HepG2 (cell line): Measurements from ENCODE around the gene SYNM. TPM values are rescaled to one million over a fixed set of nuclear protein-coding genes. Genes with fewer than 3 reads are reported as not detected.

Experiments used
- JARID2 ChIP-seq: sonication (generic); formaldehyde crosslinking; IDR thresholded peaks from 2 replicates; pipeline ENCODE4 v1.8.1; 2023; ENCODE audit warnings: missing genetic modification reagents, inconsistent platforms; ENCODE audit not compliant: insufficient replicate concordance
- MED1 ChIP-seq: sonication (generic); formaldehyde crosslinking; IDR thresholded peaks from 2 replicates; pipeline ENCODE4 v1.4.0; 2020; ENCODE audit warnings: missing genetic modification reagents
- ZBTB38 ChIP-seq: sonication (generic); formaldehyde crosslinking; IDR thresholded peaks from 2 replicates; pipeline ENCODE4 v1.5.1; 2020; ENCODE audit warnings: mild to moderate bottlenecking, missing genetic modification reagents
- polyA plus RNA-seq, 8 experiments: library from polyadenylated mRNA; depleted of rRNA in 3 of 8; stranded (reverse) in 7 of 8; unstranded in 1 of 8; fragments of >200 nt; fragmentation: Illumina TruSeq in 4 of 8; extraction: Trizol in 4 of 8; gene quantifications; 2 replicates each; pipeline versions ENCODE4 v1.2.1 to v1.2.3, GENCODE V29; 2011 to 2016; ENCODE audit warnings: low read depth in 4 of 8, missing spikeins in 1 of 8, mixed read lengths in 1 of 8; ENCODE audit not compliant: insufficient read depth in 1 of 8
- total RNA-seq, 5 experiments: library from RNA; depleted of rRNA; stranded (reverse); fragments of >200 nt; fragmentation: Illumina TruSeq; extraction: Trizol; gene quantifications; 2 replicates each; pipeline ENCODE4 v1.2.3, GENCODE V29; 2016; ENCODE audit warnings: low read depth in 1 of 5
- TF ChIP-seq, protein P1 (sequence below): sonication (generic); formaldehyde crosslinking; IDR thresholded peaks from 2 replicates; pipeline ENCODE4 v1.4.0; 2020; ENCODE audit warnings: missing genetic modification reagents
- TF ChIP-seq, protein P2 (sequence below): sonication (generic); formaldehyde crosslinking; conservative IDR thresholded peaks from 2 replicates; pipeline ENCODE4 v1.4.0; 2020; ENCODE audit warnings: missing genetic modification reagents
- TF ChIP-seq, protein P3 (sequence below): sonication (generic); formaldehyde crosslinking; IDR thresholded peaks from 2 replicates; pipeline ENCODE4 v1.5.1; 2020; ENCODE audit warnings: mild to moderate bottlenecking, moderate library complexity, missing genetic modification reagents

The SYNM gene
- total and polyA plus RNA-seq, 2 of the 13 experiments (the other 11 are each of a cell fraction or from before 2014, with no cell fraction given) = 1.1 to 3.7 TPM

DNA sequence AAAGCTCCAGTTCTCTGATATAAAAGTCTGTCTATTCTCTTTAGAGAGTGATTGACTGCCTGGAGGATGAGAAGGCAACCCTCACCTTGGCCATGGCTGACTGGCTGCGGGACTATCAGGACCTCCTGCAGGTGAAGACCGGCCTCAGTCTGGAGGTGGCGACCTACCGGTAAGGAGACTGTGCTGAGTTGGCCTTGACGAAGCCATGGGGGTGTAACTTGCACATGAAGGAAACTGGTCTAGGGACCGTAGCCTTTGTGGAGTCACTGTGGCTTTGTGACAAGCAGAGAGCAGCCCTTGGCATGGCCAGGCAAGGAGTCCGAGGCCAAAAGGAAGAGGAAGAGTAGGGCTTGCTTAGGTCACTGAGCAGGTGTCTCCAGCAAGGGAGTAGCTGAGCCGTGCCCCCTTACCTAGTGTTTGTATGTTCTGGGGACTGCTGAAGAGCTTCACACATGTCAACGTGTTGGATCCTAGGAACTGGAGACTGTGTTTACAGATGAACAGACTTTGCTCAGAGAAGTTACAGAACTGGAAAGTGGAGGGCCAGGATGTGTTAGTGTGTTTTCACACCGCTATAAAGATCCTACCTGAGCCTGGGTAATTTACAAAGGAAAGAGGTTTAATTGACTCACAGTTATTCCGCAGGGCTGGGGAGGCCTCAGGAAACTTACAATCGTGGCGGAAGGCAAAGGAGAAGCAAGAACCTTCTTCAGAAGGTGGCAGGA lies 8.8 kb downstream of the SYNM start (continued):
- TF ChIP-seq, protein P1, sequence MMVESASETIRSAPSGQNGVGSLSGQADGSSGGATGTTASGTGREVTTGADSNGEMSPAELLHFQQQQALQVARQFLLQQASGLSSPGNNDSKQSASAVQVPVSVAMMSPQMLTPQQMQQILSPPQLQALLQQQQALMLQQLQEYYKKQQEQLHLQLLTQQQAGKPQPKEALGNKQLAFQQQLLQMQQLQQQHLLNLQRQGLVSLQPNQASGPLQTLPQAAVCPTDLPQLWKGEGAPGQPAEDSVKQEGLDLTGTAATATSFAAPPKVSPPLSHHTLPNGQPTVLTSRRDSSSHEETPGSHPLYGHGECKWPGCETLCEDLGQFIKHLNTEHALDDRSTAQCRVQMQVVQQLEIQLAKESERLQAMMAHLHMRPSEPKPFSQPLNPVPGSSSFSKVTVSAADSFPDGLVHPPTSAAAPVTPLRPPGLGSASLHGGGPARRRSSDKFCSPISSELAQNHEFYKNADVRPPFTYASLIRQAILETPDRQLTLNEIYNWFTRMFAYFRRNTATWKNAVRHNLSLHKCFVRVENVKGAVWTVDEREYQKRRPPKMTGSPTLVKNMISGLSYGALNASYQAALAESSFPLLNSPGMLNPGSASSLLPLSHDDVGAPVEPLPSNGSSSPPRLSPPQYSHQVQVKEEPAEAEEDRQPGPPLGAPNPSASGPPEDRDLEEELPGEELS (CRISPR knock-in tag) = no peak
- 0 out of 2 replicates have a peak, but pooled peaks have one; percentile 24 for TF ChIP-seq ZBTB38 (CRISPR knock-in tag)
- TF ChIP-seq, protein P2, sequence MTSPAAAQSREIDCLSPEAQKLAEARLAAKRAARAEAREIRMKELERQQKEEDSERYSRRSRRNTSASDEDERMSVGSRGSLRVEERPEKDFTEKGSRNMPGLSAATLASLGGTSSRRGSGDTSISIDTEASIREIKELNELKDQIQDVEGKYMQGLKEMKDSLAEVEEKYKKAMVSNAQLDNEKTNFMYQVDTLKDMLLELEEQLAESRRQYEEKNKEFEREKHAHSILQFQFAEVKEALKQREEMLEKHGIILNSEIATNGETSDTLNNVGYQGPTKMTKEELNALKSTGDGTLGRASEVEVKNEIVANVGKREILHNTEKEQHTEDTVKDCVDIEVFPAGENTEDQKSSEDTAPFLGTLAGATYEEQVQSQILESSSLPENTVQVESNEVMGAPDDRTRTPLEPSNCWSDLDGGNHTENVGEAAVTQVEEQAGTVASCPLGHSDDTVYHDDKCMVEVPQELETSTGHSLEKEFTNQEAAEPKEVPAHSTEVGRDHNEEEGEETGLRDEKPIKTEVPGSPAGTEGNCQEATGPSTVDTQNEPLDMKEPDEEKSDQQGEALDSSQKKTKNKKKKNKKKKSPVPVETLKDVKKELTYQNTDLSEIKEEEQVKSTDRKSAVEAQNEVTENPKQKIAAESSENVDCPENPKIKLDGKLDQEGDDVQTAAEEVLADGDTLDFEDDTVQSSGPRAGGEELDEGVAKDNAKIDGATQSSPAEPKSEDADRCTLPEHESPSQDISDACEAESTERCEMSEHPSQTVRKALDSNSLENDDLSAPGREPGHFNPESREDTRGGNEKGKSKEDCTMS (CRISPR knock-in tag) = no peak
- TF ChIP-seq, protein P3, sequence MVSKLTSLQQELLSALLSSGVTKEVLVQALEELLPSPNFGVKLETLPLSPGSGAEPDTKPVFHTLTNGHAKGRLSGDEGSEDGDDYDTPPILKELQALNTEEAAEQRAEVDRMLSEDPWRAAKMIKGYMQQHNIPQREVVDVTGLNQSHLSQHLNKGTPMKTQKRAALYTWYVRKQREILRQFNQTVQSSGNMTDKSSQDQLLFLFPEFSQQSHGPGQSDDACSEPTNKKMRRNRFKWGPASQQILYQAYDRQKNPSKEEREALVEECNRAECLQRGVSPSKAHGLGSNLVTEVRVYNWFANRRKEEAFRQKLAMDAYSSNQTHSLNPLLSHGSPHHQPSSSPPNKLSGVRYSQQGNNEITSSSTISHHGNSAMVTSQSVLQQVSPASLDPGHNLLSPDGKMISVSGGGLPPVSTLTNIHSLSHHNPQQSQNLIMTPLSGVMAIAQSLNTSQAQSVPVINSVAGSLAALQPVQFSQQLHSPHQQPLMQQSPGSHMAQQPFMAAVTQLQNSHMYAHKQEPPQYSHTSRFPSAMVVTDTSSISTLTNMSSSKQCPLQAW (CRISPR knock-in tag) = no peak
- no peak for TF ChIP-seq MED1 (CRISPR knock-in tag)
- TF ChIP-seq JARID2 = no peak
